Activated naive CD4-positive, alpha-beta T cell treated with anti-CD3 and anti-CD28 coated beads, Interleukin-2, amount 50 U/mL, for 16 hours (primary cell): Measurements from ENCODE around the gene PRPF18.

Source experiments
- DNase-seq: peaks from one replicate; pipeline ENCODE4 v3.0.0-alpha.2; 2020

Gene PRPF18

GRCh38 chr10:13644866-13645265 is 58.1 kb downstream of the PRPF18 start:
- DNase-seq = no peak

DNA sequence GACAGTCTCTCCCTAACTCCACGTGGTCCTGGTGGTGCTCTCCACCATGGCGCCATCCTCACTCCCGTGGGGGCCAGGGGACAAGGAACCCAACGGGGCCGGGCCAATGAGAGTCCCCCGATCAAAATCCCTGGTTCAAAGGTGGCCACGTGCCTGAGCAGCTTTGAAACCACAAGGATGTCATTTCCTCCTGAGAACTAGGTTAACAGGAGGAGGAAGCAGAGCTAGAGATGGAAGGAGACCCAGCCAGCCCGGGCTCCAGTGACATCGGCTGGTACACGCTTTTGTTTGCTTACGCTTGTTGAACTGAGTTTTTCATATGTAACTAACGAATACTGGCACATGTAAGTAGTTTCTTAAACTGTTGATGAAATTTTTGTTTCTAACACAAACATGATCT is 61.7 kb downstream of the PRPF18 start:
- no peak for DNase-seq

- DNase-seq = no peak
Measured at GRCh38 chr10:13649844-13650520, 63.2 kb downstream of the PRPF18 start.

DNA sequence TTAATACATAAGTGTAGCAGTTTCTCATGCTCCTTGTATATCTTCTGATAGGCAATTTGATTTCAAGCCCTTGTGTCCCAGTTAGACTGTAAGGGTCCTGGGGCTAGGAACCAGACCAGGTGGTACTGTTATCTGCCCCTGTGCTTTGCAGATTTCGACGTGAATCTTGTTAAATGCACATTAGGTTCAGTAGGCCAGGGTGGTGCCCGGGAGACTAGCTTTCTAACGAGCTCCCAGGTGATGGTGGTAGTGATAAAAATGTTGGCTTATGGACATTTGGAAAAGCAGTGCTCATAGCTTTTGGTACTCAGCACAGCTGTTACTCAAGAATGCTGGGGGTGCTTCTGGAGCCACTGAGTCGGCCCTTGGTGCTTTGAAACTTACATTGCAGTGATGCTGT is 64.2 kb downstream of the PRPF18 start:
- DNase-seq = no peak

- no peak for DNase-seq
Measured at GRCh38 chr10:13651969-13652720, 65.4 kb downstream of the PRPF18 start.

- DNase-seq = no peak
Measured at GRCh38 chr10:13652860-13653259, 66.1 kb downstream of the PRPF18 start.

DNA sequence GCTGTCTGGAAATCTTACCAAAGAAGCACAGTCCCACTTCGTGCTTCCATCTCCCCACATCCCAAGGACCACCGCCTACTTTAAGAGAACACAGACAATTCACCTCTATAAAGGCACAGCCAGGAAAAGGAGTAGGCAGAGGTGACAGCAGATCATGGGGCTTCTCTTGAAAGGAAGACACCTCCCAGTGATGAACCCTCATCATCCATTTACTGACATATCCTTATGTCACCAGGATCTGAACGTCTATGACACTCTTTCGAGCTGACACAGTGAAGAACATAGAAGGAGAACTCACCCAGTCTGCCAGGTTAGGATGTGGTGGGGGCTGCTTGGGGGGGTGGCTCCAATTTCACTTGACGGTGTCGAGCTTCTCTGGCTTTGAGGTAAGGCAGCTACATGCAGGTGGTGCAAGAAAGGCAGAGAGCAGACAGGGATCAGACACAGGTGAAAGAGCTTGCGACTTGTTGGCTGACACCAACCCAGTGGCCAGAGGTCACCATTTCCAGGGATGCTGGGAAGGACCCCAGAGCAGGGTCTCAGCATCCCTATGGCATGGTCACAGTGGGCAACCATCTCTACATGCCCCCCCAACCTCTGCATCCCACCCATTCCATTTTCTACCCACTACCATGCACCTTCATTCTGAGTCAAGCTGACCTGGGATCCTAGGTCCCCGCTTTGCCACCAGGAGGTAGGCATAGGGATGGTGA is 67.5 kb downstream of the PRPF18 start:
- DNase-seq = no peak

DNA sequence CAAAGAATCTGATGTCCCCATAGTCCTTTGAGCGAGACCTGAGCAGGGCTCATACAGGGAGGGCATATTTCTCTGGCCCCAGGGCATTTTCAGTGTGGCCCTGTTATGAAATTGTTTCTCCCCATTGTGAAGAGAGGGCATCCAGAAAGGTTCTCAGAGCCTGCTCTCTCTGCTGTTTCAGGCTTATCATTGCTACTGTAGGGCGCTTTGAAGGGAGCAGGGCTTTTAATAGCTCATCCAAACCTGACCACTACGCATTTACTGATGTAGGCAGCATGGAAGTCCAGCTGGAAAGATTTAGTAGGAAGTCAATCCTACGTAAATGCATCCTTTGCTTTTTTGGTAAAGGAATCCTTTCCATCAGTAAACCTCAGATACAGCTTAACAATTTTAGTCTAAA is 68.1 kb downstream of the PRPF18 start:
- no peak for DNase-seq

GRCh38 chr10:13656337-13657100 is 69.8 kb downstream of the PRPF18 start:
- no peak for DNase-seq

- no peak for DNase-seq
Measured at GRCh38 chr10:13657101-13657680, 70.4 kb downstream of the PRPF18 start.

GRCh38 chr10:13658264-13658663 is 71.5 kb downstream of the PRPF18 start:
- DNase-seq = no peak

- DNase-seq = no peak
Measured at GRCh38 chr10:13658871-13659685, 72.3 kb downstream of the PRPF18 start.

DNA sequence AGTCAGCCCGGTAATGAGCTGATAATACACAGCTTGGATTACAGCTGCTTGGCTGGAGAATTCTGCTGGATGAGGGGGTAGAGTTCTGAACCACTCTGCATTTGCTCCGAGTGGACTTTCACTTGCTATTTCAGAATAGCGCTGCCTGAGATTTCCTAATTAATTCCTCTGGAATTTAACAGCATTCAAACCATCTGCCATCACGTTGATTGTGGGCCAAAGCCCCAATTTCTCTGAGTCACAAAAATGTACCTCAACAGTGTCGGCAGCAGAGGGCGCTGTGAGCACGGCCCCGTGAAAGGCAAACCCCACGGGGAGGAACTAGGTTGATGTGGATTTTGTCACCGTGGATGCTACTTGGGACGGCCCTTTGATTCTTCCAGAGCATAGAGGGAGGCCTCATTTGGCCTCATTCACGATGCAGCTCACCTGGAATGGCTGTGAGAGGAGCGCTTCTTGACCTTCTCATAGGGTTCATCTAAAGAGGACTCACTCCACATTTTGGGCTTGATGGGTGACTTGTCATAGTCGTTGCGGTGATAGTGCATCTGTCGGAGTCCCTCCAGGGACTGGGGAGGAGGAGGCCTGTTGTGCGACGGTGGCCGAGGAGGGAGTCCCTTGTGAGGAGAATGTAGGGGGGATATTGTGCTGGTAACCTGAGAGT is 73.3 kb downstream of the PRPF18 start:
- peak; percentile 71 for DNase-seq

DNA sequence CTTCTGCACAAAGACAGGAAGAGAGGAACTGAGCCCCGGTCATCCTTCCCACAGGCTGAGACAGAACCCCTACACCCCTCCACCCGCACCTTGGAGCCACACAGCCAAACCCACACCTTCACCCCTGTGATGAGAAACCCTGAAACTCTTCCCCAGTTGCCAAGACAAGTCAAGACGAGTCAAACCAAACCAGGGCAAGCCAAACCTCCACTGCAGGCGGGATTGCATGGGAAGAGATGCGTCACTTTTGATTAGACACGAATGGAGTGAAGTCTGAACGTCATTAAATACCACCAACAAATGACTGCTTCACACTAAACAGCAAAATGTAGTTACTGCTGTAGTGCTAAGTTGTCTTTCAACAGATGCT is 73.8 kb downstream of the PRPF18 start:
- no peak for DNase-seq

DNA sequence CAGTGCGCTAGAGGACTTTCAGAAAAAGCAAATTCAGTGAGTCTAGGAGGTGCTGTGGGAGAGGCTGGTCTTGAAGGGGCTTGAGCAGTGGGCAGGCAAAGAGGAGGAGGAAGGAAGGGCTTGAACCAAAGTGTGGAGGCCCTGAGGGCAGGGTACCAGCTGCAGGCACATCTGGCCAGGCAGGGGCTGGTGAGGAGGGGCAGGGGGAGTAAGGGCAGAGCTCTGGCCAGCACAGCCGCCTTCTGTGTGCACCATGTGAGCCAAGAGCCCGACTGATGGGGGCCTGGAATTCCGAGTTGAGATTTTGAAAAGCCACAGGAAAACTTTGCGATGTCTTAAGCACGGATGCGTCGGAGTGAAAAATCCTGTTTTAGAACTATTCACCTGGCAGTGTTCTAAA is 74.5 kb downstream of the PRPF18 start:
- DNase-seq = no peak

- no peak for DNase-seq
Measured at GRCh38 chr10:13665516-13666262, 78.9 kb downstream of the PRPF18 start.

DNA sequence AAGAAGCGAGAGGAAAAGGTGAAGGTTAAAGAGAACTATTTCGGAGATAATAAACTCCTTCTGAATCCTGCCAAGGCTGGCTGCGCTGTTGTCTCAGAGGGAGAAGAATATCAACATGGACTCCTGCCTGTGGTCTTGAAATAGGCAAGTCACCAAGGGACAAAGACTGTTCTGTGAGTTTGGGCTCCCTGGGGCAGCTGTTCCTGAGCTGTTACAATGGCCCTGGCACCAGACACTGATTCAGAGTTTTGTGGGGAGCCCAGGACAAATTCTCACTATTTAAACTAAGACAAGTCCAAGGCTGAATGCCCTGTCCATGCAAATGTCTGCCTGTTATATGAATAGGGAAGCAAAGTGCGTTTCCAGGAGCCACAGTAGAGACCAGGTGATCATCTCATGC is 81.4 kb downstream of the PRPF18 start:
- DNase-seq = no peak

DNA sequence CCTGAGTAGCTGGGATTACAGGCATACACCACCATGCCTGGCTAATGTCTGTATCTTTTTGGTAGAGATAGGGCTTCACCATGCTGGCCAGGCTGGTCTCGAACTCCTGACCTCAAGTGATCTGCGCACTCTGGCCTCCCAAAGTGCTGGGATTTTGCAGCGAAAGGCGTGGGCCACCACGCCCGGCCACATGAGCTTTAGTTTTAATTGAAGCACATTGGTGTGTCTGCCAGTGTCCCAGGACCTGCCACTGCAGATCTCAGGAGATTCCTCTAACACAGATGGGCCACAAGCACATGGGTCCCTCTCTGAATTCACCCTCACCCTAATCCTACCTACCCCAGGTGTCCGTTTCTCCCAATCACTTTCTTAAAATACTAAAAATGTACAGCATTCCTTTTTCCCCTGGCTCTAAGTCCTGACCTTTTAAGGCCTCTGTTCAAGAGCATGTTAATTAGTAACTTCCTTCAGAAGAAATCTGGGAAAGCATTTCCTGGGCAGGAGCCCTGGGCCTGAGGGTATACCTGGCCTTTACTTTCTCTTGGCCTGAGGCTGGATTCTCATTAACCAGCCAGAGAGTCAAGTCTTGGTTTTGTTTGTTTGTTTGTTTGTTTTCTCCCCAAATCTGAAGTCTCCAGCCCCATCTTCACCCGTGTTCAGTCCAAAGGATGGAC is 82.6 kb downstream of the PRPF18 start:
- DNase-seq = no peak

- DNase-seq = no peak
Measured at GRCh38 chr10:13669901-13670300, 83.1 kb downstream of the PRPF18 start.

DNA sequence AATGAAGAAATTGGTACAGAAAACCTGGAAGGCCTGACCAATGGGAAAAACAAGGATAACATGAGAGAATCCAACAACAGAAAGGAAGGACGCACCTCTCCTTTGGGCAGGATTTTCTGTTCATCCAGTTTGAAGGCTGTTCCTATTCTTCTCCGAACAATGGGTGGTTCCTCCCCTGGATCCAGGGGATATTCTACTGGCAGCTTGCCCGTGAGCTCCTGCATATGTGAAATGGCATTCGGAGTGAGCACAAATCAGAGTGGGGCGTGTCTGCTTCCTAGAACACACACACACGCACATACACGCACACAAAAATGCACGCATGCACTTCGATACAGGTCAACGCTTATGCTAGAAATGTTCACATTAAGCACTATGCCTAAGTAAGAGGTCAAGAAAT is 83.5 kb downstream of the PRPF18 start:
- no peak for DNase-seq
